Activated CD4-positive, alpha-beta T cell treated with anti-CD3 and anti-CD28 coated beads, Interleukin-2, Interleukin-6, amounts not matched to agents 100 ng/mL and 50 ng/mL, durations not matched to agents 16 hours and 8 hours (primary cell): ENCODE data around the gene PRKN.

Experiments used
- DNase-seq: peaks from one replicate; pipeline ENCODE4 v3.0.0-alpha.2; 2020

The PRKN gene

GRCh38 chr6:161389756-161390155 lies 1337.8 kb downstream of the PRKN start:
- no peak for DNase-seq

- no peak for DNase-seq
Observed at GRCh38 chr6:161383951-161384350, 1343.6 kb downstream of the PRKN start.

- DNase-seq: no peak
Observed at GRCh38 chr6:161379834-161380582, 1347.6 kb downstream of the PRKN start.

GRCh38 chr6:161378115-161378514 lies 1349.5 kb downstream of the PRKN start:
- no peak for DNase-seq

- DNase-seq: no peak
Observed at GRCh38 chr6:161377116-161377515, 1350.5 kb downstream of the PRKN start.

- no peak for DNase-seq
Observed at GRCh38 chr6:161376367-161376766, 1351.2 kb downstream of the PRKN start.

GRCh38 chr6:161374971-161375873 lies 1352.3 kb downstream of the PRKN start:
- no peak for DNase-seq

GRCh38 chr6:161373905-161374451 lies 1353.6 kb downstream of the PRKN start:
- peak; percentile 66 for DNase-seq

GRCh38 chr6:161372422-161372793 lies 1355.2 kb downstream of the PRKN start:
- DNase-seq: no peak

GRCh38 chr6:161370880-161371279 lies 1356.7 kb downstream of the PRKN start:
- peak; percentile 76 for DNase-seq

- DNase-seq: peak; percentile 7
Observed at GRCh38 chr6:161369339-161369738, 1358.2 kb downstream of the PRKN start.

- DNase-seq: no peak
Observed at GRCh38 chr6:161368514-161368913, 1359.1 kb downstream of the PRKN start.

- no peak for DNase-seq
Observed at GRCh38 chr6:161367472-161367871, 1360.1 kb downstream of the PRKN start.

- no peak for DNase-seq
Observed at GRCh38 chr6:161366301-161366923, 1361.2 kb downstream of the PRKN start.

- DNase-seq: no peak
Observed at GRCh38 chr6:161365633-161366032, 1361.9 kb downstream of the PRKN start.

- DNase-seq: no peak
Observed at GRCh38 chr6:161363286-161363685, 1364.3 kb downstream of the PRKN start.

GRCh38 chr6:161362266-161362665 lies 1365.3 kb downstream of the PRKN start:
- DNase-seq: no peak

GRCh38 chr6:161361529-161361928 lies 1366.0 kb downstream of the PRKN start:
- no peak for DNase-seq

GRCh38 chr6:161360520-161360919 lies 1367.0 kb downstream of the PRKN start:
- DNase-seq: no peak

- no peak for DNase-seq
Observed at GRCh38 chr6:161359618-161359945, 1368.0 kb downstream of the PRKN start.

- no peak for DNase-seq
Observed at GRCh38 chr6:161356167-161356854, 1371.3 kb downstream of the PRKN start.

- no peak for DNase-seq
Observed at GRCh38 chr6:161355696-161356095, 1371.9 kb downstream of the PRKN start.

- no peak for DNase-seq
Observed at GRCh38 chr6:161354956-161355355, 1372.6 kb downstream of the PRKN start.
